Breast epithelium (tissue), 4 donors: ENCODE measurements around the gene RNF220. TPM values are rescaled to one million over a fixed set of nuclear protein-coding genes. Genes with fewer than 3 reads are reported as not detected.
"Not testable (repeated sequence)": the region's sequence is repeated elsewhere in the genome, so short reads cannot be mapped to it uniquely, and the experiment has no call there.

Source experiments
- DNase-seq, 2 donors: peaks; one replicate each; pipeline ENCODE4 v3.0.0-alpha.2; 2019; ENCODE audit warnings: low spot score in 2 of 2
- H3K27ac ChIP-seq, 2 donors: fragments of 200-600 bp; sonication (generic) in 1 of 2; one replicate each; pipeline ENCODE4 v1.5.1; 2016 to 2019; ENCODE audit warnings: mild to moderate bottlenecking in 1 of 2
- H3K27me3 ChIP-seq, 2 donors: fragments of 200-600 bp; sonication (generic) in 1 of 2; one replicate each; pipeline versions ENCODE4 v1.5.1 to v1.6.0; 2017 to 2019; ENCODE audit warnings: control low read depth in 1 of 2, mild to moderate bottlenecking in 1 of 2
- H3K36me3 ChIP-seq: fragments of 200-600 bp; one replicate; pipeline ENCODE4 v1.5.1; 2019
- H3K4me1 ChIP-seq, 2 donors: fragments of 200-600 bp; sonication (generic); one replicate each; pipeline ENCODE4 v1.5.1; 2016 to 2019; ENCODE audit warnings: control low read depth in 1 of 2
- H3K4me3 ChIP-seq, 3 donors: fragments of 200-600 bp; sonication (generic); 1 replicate in 2 of 3; 2 replicates in 1 of 3; pipeline ENCODE4 v1.5.1; 2016 to 2019; ENCODE audit warnings: mild to moderate bottlenecking in 3 of 3, moderate library complexity in 2 of 3
- H3K9me3 ChIP-seq, 2 donors: fragments of 200-600 bp; sonication (generic) in 1 of 2; one replicate each; pipeline ENCODE4 v1.5.1; 2016 to 2019; ENCODE audit warnings: control low read depth in 1 of 2
- POLR2A ChIP-seq: fragments of 450-650 bp; IDR thresholded peaks from one replicate; pipeline ENCODE4 v1.6.1; 2016; ENCODE audit warnings: antibody characterized with exemption, mild to moderate bottlenecking, moderate library complexity
- POLR2AphosphoS5 ChIP-seq, 3 donors: sonication (generic); formaldehyde crosslinking; IDR thresholded peaks; one replicate each; pipeline ENCODE4 v1.6.1; 2017; ENCODE audit warnings: antibody characterized with exemption in 3 of 3
- intact Hi-C: fragments of 100-400 bp; cut with DNase I; formaldehyde crosslinking; loops from one replicate; pipeline ENCODE4 v1.15.1; 2023; ENCODE audit warnings: low total_unique reads
- total RNA-seq, 3 donors: library from RNA; depleted of rRNA; stranded (reverse); fragments of >200 nt; gene quantifications; one replicate each; pipeline ENCODE4 v1.1.0, GENCODE V29; 2016
- TF ChIP-seq, protein P1 (sequence below), 3 donors: fragments of 450-650 bp; IDR thresholded peaks; one replicate each; pipeline ENCODE4 v1.5.1; 2016 to 2017; ENCODE audit warnings: antibody characterized with exemption in 3 of 3, mild to moderate bottlenecking in 3 of 3, moderate library complexity in 3 of 3

The RNF220 gene
- total RNA-seq, 3 donors from 2014 or later, result 90.4 to 110 (median 93.4) TPM

DNA sequence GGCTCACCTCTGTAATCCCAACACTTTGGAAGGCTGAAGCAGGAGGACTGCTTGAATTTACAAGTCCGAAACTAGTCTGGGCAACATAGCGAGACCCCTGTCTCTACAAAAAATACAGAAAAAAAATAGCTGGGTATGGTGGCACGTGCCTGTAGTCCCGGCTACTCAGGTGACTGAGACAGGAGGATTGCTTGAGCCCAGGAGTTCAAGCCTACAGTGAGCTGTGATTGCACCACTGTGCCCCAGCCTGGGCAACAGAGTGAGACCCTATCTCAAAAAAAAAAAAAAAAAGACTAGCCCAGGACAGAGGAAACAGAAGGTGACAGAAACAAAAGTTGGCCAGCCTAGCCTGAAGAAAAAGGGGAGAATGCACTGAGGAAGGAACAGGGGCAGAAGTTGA, 290.6 kb downstream of the RNF220 start:
- TF ChIP-seq POLR2A, result no peak
- TF ChIP-seq POLR2AphosphoS5 (IDR thresholded peaks at IDR 0.05), result no peak
- TF ChIP-seq, protein P1, sequence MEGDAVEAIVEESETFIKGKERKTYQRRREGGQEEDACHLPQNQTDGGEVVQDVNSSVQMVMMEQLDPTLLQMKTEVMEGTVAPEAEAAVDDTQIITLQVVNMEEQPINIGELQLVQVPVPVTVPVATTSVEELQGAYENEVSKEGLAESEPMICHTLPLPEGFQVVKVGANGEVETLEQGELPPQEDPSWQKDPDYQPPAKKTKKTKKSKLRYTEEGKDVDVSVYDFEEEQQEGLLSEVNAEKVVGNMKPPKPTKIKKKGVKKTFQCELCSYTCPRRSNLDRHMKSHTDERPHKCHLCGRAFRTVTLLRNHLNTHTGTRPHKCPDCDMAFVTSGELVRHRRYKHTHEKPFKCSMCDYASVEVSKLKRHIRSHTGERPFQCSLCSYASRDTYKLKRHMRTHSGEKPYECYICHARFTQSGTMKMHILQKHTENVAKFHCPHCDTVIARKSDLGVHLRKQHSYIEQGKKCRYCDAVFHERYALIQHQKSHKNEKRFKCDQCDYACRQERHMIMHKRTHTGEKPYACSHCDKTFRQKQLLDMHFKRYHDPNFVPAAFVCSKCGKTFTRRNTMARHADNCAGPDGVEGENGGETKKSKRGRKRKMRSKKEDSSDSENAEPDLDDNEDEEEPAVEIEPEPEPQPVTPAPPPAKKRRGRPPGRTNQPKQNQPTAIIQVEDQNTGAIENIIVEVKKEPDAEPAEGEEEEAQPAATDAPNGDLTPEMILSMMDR (IDR thresholded peaks at IDR 0.05), result no peak
- Histone ChIP-seq H3K4me1 (no peaks in the 10 kb centered on the region), H3K27me3 (no peaks in the 10 kb centered on the region), H3K4me3 (no peak overlapping the region), H3K9me3 (no peaks in the 10 kb centered on the region), H3K36me3 (no peaks in the 10 kb centered on the region), H3K27ac (no peak overlapping the region)
- intact Hi-C loops, result no loop called here
- DNase-seq, result no peak

DNA sequence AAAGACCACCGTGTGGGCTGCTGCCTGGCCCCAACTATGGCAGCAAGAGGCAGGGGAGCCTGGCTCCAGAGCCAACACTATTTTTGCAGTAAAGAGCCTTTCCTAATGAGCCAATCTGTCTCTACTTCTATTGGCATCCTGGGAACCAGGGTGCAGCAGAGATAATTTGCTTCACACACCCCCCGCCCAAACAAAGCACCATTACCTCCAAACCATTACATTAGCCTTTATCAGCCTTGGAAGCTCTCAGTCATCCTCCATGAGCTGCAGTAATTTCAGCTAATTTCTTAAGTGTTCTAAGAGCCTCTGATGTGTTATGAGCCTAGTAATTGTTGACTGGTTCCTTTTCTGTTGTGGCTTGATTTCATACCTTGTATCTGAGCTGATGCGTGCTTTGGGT, 291.0 kb downstream of the RNF220 start:
- DNase-seq, result no peak
- Histone ChIP-seq H3K27ac (no peak overlapping the region), H3K36me3 (no peaks in the 10 kb centered on the region), H3K27me3 (no peaks in the 10 kb centered on the region), H3K4me1 (no peaks in the 10 kb centered on the region), H3K9me3 (no peaks in the 10 kb centered on the region), H3K4me3 (no peak overlapping the region)
- intact Hi-C loops, result no loop called here
- TF ChIP-seq, protein P1 (IDR thresholded peaks at IDR 0.05), result no peak
- TF ChIP-seq POLR2A (no peak), POLR2AphosphoS5 (IDR thresholded peaks at IDR 0.05) (no peak)

DNA sequence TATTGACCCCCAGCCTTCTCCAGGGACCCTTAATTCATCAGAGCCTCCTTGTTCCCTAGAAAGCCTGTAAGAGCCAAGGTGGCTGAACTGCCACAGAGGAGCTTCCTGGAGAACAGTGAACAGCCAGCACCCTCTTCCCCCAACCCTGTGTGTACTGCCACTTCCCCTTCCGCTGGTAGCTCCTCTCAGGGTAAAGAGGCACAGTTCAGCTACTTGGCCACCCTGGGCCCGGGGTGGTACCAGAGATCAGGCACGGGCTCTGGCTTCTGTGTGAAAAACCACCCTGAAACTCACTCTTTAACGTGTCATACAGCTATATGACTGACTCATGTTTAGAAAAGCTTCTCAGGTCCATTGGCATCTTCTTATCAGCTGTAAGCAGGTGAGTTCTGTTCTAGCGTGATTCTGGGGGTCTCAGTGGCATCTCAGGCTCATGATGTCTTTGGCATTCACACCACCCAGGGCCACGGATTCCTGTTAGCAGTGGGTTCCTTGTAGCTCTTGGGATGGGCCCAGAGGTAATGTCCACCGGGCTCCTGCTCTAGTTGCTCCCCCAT, 291.8 kb downstream of the RNF220 start:
- H3K27ac ChIP-seq, result no peak overlapping the region
- H3K27me3 ChIP-seq, result no peaks in the 10 kb centered on the region
- no peaks in the 10 kb centered on the region for H3K4me1 ChIP-seq
- intact Hi-C loops, result no loop called here
- H3K36me3 ChIP-seq, result no peaks in the 10 kb centered on the region
- no peak for DNase-seq
- TF ChIP-seq, protein P1 (IDR thresholded peaks at IDR 0.05), result no peak
- no peak for TF ChIP-seq POLR2AphosphoS5 (IDR thresholded peaks at IDR 0.05)
- TF ChIP-seq POLR2A, result no peak
- no peak overlapping the region for H3K4me3 ChIP-seq
- H3K9me3 ChIP-seq, result no peaks in the 10 kb centered on the region

DNA sequence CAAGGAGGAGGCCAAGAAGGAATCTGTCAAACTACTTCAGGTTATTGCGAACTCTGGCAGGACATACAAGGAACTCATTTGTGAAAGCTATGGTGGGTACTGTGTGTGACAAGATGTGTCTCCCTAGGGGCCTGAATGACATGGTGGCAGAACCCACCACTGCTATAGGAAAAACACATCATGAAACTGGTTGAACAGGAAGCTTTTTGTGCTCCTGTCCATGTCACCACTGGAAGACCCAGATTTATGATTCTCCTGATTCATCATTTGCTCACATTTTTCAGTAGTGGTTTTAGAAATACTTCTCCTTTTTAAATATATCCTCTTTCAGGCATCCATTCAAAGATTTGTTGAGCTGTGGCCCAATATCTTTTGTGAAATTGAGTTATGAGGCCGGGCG, 293.1 kb downstream of the RNF220 start:
- intact Hi-C loops, result no loop called here
- TF ChIP-seq POLR2A, result no peak
- Histone ChIP-seq H3K4me1 (no peaks in the 10 kb centered on the region), H3K4me3 (no peak overlapping the region), H3K27ac (no peak overlapping the region), H3K9me3 (no peaks in the 10 kb centered on the region), H3K36me3 (no peaks in the 10 kb centered on the region), H3K27me3 (no peaks in the 10 kb centered on the region)
- no peak for DNase-seq

DNA sequence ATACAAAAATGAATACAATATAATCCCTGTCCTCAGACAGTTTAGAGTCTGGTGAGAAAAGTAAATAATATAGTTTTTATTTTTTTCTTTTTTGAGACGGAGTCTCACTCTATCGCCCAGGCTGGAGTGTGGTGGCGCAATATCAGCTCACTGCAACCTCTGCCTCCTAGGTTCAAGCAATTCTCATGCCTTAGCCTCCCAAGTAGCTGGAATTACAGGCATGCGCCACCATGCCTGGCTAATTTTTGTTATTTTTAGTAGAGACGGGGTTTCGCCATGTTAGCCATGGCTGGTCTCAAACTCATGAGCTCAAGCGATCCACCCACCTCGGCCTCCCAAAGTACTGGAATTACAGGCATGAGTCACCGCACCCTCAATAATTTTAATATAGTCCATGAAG, 294.3 kb downstream of the RNF220 start:
- H3K4me1 ChIP-seq, H3K9me3 ChIP-seq, intact Hi-C loops, H3K36me3 ChIP-seq, H3K4me3 ChIP-seq, DNase-seq, H3K27me3 ChIP-seq, H3K27ac ChIP-seq: not testable (repeated sequence)

DNA sequence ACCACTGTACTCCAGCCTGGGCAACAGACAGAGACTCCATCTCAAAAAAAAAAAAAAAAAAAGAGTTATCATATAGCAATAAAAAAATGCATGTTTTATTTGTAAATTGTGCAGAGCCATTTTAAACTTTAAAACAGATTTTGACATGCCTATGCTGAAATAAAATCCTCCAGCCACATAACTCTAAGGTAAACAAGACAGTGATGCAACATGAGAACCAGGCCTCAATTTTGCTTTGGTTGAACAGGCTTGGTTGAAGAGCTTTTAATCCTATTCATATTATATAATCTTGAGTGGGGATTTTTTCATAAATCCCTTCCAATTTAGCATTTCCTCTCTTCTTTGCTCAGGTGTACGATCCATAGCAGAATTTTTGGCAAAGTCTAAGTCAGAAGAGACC, 295.5 kb downstream of the RNF220 start:
- intact Hi-C loops, result no loop called here
- DNase-seq, result no peak
- Histone ChIP-seq H3K36me3 (no peaks in the 10 kb centered on the region), H3K27ac (no peak overlapping the region), H3K4me1 (no peaks in the 10 kb centered on the region), H3K4me3 (no peak overlapping the region), H3K9me3 (no peaks in the 10 kb centered on the region), H3K27me3 (no peaks in the 10 kb centered on the region)
- TF ChIP-seq, protein P1 (IDR thresholded peaks at IDR 0.05), result no peak
- TF ChIP-seq POLR2A (no peak), POLR2AphosphoS5 (IDR thresholded peaks at IDR 0.05) (no peak)
